ENCODE results near the gene KANSL1. TPM values are rescaled to one million over a fixed set of nuclear protein-coding genes. Genes with fewer than 3 reads are reported as not detected.

KANSL1 gene
- total and polyA plus RNA-seq, 2 experiments from 2014 or later = 49.0 to 206 TPM

GRCh38 chr17:46193626-46194392 lies 580 bp upstream of the KANSL1 start (continued):
- TF ChIP-seq ZNF462 (CRISPR knock-in tag; IDR thresholded peaks at IDR 0.05) (no peak), REST (IDR thresholded peaks at IDR 0.05; ENCODE audit: unreplicated experiment) (peak; percentile 4), EZH2phosphoT487 (IDR thresholded peaks at IDR 0.05; ENCODE audit: unreplicated experiment) (no peak), ZNF331 (CRISPR knock-in tag; IDR thresholded peaks at IDR 0.05; ENCODE audit: low read depth) (no peak), EZH2 (IDR thresholded peaks at IDR 0.05; ENCODE audit: low read depth, unreplicated experiment) (no peak), POLR2AphosphoS5 (IDR thresholded peaks at IDR 0.05; ENCODE audit: low read depth) (peak; percentile 96), STAT1 (IDR thresholded peaks at IDR 0.05; ENCODE audit: unreplicated experiment) (no peak)
